GM20000 (cell line): ENCODE measurements around the gene CLMN.

ENCODE experiments used
- DNase-seq: peaks from one replicate; pipeline ENCODE4 v3.0.0; 2012; ENCODE audit warnings: low spot score
- CTCF ChIP-seq: IDR thresholded peaks from 2 replicates; pipeline ENCODE4 v1.5.1; 2012; ENCODE audit warnings: mild to moderate bottlenecking, control low read depth; ENCODE audit errors: extremely low read depth, missing control alignments

CLMN gene

GRCh38 chr14:95257521-95257920 is 62.2 kb downstream of the CLMN start:
- DNase-seq, result no peak
- TF ChIP-seq CTCF, result no peak

- no peak for DNase-seq
- no peak for TF ChIP-seq CTCF
These were observed 63.0 kb downstream of the CLMN start for GRCh38 chr14:95256776-95257060.

- DNase-seq, result no peak
- no peak for TF ChIP-seq CTCF
These were observed 63.5 kb downstream of the CLMN start for GRCh38 chr14:95256002-95256775.

GRCh38 chr14:95255487-95255886 is 64.2 kb downstream of the CLMN start:
- no peak for TF ChIP-seq CTCF
- peak; percentile 49 for DNase-seq

GRCh38 chr14:95255013-95255412 is 64.7 kb downstream of the CLMN start:
- TF ChIP-seq CTCF, result no peak
- DNase-seq, result no peak

- DNase-seq, result no peak
- no peak for TF ChIP-seq CTCF
These were observed 65.4 kb downstream of the CLMN start for GRCh38 chr14:95254288-95254687.

- no peak for DNase-seq
- no peak for TF ChIP-seq CTCF
These were observed 66.6 kb downstream of the CLMN start for GRCh38 chr14:95253039-95253630.
